Panc1 (cell line): ENCODE data around the gene IGFL4. TPM values are rescaled to one million over a fixed set of nuclear protein-coding genes. Genes with fewer than 3 reads are reported as not detected.

ENCODE experiments used
- ATAC-seq: fragments of 200-7000 bp; cut with Tn5 transposase; 2 replicates; pipeline ENCODE4 v1.9.1; 2020; ENCODE audit warnings: mild to moderate bottlenecking, moderate library complexity
- BruUV-seq: library from RNA; stranded (reverse); fragments of 400-500 nt; replicated peaks from 2 replicates; lab custom pipeline; 2021; lab: Mats Ljungman, UMichigan
- CTCF ChIA-PET: fragments of 300-600 bp; sonication (Branson Sonifier 250); formaldehyde crosslinking; loops from one replicate; lab custom pipeline; 2022; ENCODE audit warnings: antibody characterized with exemption; lab: Charles Lee
- POLR2A ChIA-PET: fragments of 300-600 bp; sonication (Branson Sonifier 250); formaldehyde crosslinking; loops from one replicate; lab custom pipeline; 2022; ENCODE audit warnings: antibody characterized with exemption; lab: Charles Lee
- DNase-seq: peaks from one replicate; pipeline ENCODE4 v3.0.0-alpha.2; 2010; ENCODE audit warnings: low read depth, low spot score
- H3K27ac ChIP-seq: 2 replicates; pipeline ENCODE4 v1.5.1; 2011; ENCODE audit warnings: mild to moderate bottlenecking, low read length, inconsistent platforms
- H3K27me3 ChIP-seq: fragments of 200-500 bp; sonication (Bioruptor generic); 2 replicates; pipeline ENCODE4 v1.6.0; 2014; ENCODE audit warnings: low read length, inconsistent platforms; ENCODE audit not compliant: control insufficient read depth, insufficient read depth
- H3K36me3 ChIP-seq: fragments of 200-500 bp; sonication (Bioruptor generic); 2 replicates; pipeline ENCODE4 v1.5.1; 2014; ENCODE audit warnings: inconsistent platforms, mild to moderate bottlenecking, low read length, moderate library complexity; ENCODE audit not compliant: control insufficient read depth, insufficient read depth
- H3K4me1 ChIP-seq: 2 replicates; pipeline ENCODE4 v1.5.1; 2011; ENCODE audit warnings: inconsistent platforms, mild to moderate bottlenecking, low read length, moderate library complexity; ENCODE audit not compliant: control insufficient read depth, insufficient read depth
- H3K4me3 ChIP-seq, 2 experiments: 2 replicates each; pipeline ENCODE4 v1.5.1; 2011 to 2012; ENCODE audit warnings: low read depth in 2 of 2, low read length in 2 of 2, mild to moderate bottlenecking in 2 of 2, inconsistent platforms in 1 of 2, moderate library complexity in 1 of 2
- H3K9me3 ChIP-seq: fragments of 200-500 bp; sonication (Bioruptor generic); 2 replicates; pipeline ENCODE4 v1.5.1; 2014; ENCODE audit warnings: low read depth, mild to moderate bottlenecking, inconsistent platforms, low read length, moderate library complexity; ENCODE audit not compliant: control insufficient read depth, insufficient read depth
- POLR2AphosphoS5 ChIP-seq: IDR thresholded peaks from 2 replicates; pipeline ENCODE4 v1.6.1; 2012; ENCODE audit warnings: mild to moderate bottlenecking, low read depth, low read length, moderate library complexity
- SIN3A ChIP-seq: IDR thresholded peaks from 2 replicates; pipeline ENCODE4 v1.6.1; 2012; ENCODE audit warnings: low read depth, mild to moderate bottlenecking, low read length, moderate library complexity, borderline replicate concordance; ENCODE audit not compliant: insufficient read depth
- TCF7L2 ChIP-seq: IDR thresholded peaks from 2 replicates; pipeline ENCODE4 v1.6.1; 2011; ENCODE audit warnings: mild to moderate bottlenecking, low read depth, low read length, inconsistent platforms
- in situ Hi-C: cut with HindIII; loops from 2 replicates; pipeline ENCODE4 v1.10.0; 2016; ENCODE audit warnings: low sequenced_read_pairs, low pct_unique_long_range_greater_than_20kb
- intact Hi-C: fragments of 100-400 bp; cut with micrococcal nuclease; formaldehyde crosslinking; loops from one replicate; pipeline ENCODE4 v1.10.0; 2022; ENCODE audit not compliant: unreplicated experiment
- total RNA-seq: library from RNA; stranded (reverse); gene quantifications from one replicate; pipeline ENCODE4 v1.2.1, GENCODE V29; 2021; ENCODE audit not compliant: unreplicated experiment
- TF ChIP-seq, protein P1 (sequence below): fragments of 450-650 bp; IDR thresholded peaks from 2 replicates; pipeline ENCODE4 v1.5.1; 2017; ENCODE audit warnings: mild to moderate bottlenecking
- TF ChIP-seq, protein P2 (sequence below), 2 experiments: IDR thresholded peaks; 2 replicates each; pipeline ENCODE4 v1.6.1; 2011 to 2012; ENCODE audit warnings: low read depth in 2 of 2, control low read depth in 1 of 2, low read length in 1 of 2, mild to moderate bottlenecking in 1 of 2, moderate library complexity in 1 of 2; ENCODE audit not compliant: insufficient read depth in 1 of 2

IGFL4 gene
- total RNA-seq, 1 experiment from 2014 or later: 0.39 TPM

DNA sequence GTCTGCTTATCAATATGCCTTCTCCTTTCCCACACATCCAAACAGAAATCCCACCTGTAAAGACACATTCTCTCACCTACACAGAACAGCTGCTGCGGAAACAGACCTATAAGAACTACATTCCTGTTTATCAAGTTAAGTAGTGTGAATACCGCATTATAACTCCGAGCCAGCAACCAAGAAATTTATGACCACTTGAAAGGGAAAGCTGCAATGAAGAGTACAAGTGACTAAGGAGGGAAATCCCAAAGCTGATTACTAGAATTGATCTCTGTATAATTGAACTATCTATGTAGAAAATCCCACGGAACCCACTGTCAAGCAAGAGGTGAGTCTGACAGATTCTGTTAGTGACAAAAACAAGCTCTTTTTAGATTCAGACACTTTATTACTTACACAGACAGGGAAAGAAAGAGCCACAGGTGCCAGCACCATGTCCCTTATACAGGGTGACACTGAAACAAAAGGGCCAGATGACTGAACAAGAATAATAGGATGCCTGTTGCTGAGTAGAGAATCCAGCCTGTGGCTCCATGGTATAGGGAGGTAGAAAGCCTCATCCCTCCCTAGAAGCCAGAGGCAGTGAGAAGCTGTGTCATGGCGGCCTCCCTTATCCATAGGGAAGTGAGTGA, 1.6 kb upstream of the IGFL4 start:
- intact Hi-C loops: no loop called here
- TF ChIP-seq SIN3A: no peak
- TF ChIP-seq, protein P1, sequence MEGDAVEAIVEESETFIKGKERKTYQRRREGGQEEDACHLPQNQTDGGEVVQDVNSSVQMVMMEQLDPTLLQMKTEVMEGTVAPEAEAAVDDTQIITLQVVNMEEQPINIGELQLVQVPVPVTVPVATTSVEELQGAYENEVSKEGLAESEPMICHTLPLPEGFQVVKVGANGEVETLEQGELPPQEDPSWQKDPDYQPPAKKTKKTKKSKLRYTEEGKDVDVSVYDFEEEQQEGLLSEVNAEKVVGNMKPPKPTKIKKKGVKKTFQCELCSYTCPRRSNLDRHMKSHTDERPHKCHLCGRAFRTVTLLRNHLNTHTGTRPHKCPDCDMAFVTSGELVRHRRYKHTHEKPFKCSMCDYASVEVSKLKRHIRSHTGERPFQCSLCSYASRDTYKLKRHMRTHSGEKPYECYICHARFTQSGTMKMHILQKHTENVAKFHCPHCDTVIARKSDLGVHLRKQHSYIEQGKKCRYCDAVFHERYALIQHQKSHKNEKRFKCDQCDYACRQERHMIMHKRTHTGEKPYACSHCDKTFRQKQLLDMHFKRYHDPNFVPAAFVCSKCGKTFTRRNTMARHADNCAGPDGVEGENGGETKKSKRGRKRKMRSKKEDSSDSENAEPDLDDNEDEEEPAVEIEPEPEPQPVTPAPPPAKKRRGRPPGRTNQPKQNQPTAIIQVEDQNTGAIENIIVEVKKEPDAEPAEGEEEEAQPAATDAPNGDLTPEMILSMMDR: no peak
- TF ChIP-seq TCF7L2: no peak
- TF ChIP-seq, protein P2, sequence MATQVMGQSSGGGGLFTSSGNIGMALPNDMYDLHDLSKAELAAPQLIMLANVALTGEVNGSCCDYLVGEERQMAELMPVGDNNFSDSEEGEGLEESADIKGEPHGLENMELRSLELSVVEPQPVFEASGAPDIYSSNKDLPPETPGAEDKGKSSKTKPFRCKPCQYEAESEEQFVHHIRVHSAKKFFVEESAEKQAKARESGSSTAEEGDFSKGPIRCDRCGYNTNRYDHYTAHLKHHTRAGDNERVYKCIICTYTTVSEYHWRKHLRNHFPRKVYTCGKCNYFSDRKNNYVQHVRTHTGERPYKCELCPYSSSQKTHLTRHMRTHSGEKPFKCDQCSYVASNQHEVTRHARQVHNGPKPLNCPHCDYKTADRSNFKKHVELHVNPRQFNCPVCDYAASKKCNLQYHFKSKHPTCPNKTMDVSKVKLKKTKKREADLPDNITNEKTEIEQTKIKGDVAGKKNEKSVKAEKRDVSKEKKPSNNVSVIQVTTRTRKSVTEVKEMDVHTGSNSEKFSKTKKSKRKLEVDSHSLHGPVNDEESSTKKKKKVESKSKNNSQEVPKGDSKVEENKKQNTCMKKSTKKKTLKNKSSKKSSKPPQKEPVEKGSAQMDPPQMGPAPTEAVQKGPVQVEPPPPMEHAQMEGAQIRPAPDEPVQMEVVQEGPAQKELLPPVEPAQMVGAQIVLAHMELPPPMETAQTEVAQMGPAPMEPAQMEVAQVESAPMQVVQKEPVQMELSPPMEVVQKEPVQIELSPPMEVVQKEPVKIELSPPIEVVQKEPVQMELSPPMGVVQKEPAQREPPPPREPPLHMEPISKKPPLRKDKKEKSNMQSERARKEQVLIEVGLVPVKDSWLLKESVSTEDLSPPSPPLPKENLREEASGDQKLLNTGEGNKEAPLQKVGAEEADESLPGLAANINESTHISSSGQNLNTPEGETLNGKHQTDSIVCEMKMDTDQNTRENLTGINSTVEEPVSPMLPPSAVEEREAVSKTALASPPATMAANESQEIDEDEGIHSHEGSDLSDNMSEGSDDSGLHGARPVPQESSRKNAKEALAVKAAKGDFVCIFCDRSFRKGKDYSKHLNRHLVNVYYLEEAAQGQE (IDR thresholded peaks at IDR 0.05; ENCODE audit: insufficient read depth in 1 of 2, low read depth in 2 of 2, low read length in 1 of 2): no peak
- no peak for TF ChIP-seq POLR2AphosphoS5
- Histone ChIP-seq H3K27ac (no peak overlapping the region), H3K27me3 (no peaks in the 10 kb centered on the region), H3K4me1 (no peaks in the 10 kb centered on the region), H3K9me3 (peaks cover 7% of the 10 kb centered on the region; the same call in 1 of the 2 replicates), H3K4me3 (no peak overlapping the region), H3K36me3 (no peaks in the 10 kb centered on the region)
- no TSS peak for BruUV-seq
- POLR2A ChIA-PET: no interaction called here
- ATAC-seq (no peak), DNase-seq (no peak)
- in situ Hi-C loops: no loop called here
- CTCF ChIA-PET: no interaction called here

DNA sequence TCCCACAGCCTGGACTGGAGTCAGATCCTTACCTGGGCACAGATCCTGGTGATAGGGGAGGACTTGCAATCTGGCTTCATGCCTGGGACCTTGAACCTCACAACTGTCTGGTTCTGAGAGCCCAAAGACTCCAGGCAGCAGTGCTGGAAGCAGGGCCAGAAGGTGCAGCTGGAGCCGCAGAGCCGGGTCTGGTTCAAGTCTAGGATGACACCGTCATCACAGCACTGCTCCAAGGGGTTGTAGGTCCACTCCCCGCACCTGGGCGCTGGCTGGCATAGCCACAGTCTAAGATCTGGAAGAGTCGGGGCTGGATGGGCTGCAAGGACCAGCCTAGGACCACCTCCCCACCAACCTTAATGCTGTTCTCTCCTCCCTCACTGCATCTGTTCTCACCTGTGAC, 677 bp downstream of the IGFL4 start:
- TF ChIP-seq, protein P1: no peak
- TF ChIP-seq, protein P2 (IDR thresholded peaks at IDR 0.05; ENCODE audit: insufficient read depth in 1 of 2, low read depth in 2 of 2, low read length in 1 of 2): no peak
- TF ChIP-seq SIN3A (no peak), TCF7L2 (no peak), POLR2AphosphoS5 (no peak)
- BruUV-seq: no TSS peak
- ChIA-PET POLR2A (interaction anchor here (0.6 kb wide), 1 partner anchor 45 kb away, joined by 3 read pairs; no protein-coding TSS in a partner anchor), CTCF (no interaction called here)
- Histone ChIP-seq H3K4me3 (no peak overlapping the region), H3K4me1 (no peaks in the 10 kb centered on the region), H3K27ac (no peak overlapping the region), H3K27me3 (no peaks in the 10 kb centered on the region), H3K9me3 (peaks cover 7% of the 10 kb centered on the region; the same call in 1 of the 2 replicates), H3K36me3 (no peaks in the 10 kb centered on the region)
- ATAC-seq (no peak), DNase-seq (no peak)
- intact Hi-C loops: no loop called here
- in situ Hi-C loops: no loop called here
